Iris pigment epithelial cell (primary cell): ENCODE measurements around the gene SRPK3.
"Not testable (repeated sequence)": the region's sequence is repeated elsewhere in the genome, so short reads cannot be mapped to it uniquely, and the experiment has no call there.

Experiments used
- DNase-seq: peaks from one replicate; pipeline ENCODE4 v3.0.0-alpha.2; 2011; ENCODE audit warnings: low read depth

Gene SRPK3

DNA sequence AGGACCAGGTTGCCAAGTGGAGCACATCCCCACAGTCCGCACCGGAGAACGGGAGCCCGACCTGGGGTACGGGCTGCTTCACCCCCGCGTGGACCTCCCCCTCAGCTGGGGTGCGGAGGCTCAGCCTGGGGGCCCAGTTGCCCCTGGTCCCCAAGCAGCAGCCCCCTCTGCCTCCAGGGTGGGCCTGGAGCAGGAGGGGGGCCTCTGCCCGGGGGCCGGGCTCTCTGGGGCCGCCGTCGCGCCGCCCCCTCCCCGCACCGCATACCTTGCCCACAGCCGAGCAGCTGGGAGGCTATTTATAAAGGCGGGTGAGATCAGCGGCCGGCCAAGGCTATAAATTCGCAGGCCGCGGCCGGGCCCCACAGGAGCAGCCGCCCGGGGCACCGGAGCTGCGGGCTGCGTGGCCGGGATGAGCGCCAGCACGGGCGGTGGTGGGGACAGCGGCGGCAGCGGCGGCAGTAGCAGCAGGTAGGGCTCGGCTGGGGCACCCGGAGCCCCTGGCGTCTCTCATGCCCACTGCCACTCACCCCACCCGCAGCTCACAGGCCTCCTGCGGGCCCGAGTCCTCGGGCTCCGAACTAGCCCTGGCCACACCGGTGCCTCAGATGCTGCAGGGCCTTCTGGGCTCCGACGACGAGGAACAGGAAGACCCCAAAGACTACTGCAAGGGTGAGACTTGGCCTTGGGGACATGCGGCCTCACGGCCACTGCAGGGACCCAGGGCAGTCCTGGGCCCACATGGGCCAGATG, at the start of gene SRPK3:
TSS of gene SRPK3 (plus strand) at position 364 of the 750 bp plus-strand sequence. CDS start at position 410, 46 bp downstream.
- no peak for DNase-seq

DNA sequence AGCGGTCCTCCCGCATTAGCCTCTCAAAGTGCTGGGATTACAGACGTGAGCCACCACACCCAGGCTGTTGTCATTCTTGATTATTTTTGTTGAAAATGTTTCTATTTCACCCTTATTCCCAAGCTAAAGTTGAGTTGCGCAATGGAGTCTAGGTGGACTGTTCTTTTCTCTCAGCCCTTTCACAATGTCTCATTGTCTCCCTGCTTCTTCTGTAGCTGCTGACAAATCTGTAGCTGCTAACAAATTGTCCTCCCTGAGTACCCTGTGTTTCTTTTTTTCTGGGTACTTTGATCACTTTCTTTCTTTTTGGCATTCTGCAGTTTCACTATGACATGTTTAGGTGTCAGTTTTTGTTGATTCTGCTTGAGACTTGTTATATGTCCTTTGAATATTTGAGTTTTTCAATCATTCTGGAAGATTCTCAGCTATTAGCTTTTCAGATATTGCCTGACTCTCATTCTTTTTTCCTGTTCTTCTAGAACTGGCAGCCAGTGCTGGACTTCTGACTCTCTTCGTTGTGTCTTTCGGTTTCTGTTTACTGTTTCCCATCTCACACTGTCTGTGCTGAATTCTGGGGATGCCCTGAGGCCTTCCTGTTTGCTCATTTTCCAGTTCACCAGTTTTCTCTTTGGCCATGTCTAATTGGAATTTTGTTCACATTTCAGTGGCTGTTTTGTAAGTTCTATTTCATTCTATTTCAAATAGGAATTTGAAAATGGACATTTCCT, 49.6 kb upstream of the SRPK3 start:
- peak; percentile 65 for DNase-seq

DNA sequence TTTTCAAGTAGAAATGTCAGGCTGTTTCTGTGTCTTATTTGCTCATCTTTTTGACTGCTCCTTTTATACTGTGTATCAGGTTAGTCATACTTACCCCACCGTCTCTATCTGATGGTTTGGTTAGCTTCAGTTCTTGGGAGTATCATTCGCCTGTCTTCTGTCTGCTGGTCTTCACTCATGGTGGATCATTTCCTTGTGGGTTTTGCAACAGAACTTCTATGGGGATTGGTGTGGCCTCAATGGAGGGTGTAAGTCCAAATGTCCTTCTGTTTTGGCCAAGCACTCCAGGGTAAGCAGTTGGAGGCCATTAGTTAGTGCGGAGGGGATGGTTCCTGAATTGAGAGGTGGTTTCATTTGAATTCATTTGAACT, 49.0 kb upstream of the SRPK3 start:
- no peak for DNase-seq

- DNase-seq: no peak
These were observed 48.4 kb upstream of the SRPK3 start for GRCh38 chrX:153732401-153732800.

DNA sequence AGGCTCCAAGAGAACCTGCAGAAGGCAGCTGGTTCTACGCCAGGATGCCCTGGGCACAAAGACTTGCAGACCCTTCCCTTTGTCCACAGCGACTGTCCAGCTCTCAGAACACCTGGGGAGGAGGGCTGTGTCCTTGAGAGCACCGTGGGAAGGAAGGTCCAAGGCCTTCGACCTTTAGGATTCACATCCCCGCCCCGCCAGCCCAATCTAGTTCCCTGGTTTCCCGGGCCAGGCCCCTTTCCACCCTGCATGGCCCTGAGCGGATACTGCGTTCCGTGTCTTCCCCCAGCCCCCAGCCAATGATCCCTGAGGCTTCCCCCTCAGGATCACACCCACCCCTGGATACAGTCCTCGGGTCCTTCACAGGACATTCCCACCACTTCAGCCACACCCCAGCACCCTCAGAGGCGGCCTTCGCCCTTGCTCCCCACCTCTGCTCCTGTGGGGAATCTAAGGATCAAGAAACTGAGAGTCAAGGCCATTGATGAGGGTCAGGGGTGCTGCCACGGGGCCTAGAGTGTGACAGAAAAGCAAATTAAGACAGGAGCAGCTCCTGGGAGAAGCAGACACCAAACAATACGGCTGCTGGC, 47.1 kb upstream of the SRPK3 start:
- DNase-seq: no peak

GRCh38 chrX:153734871-153735270, 46.0 kb upstream of the SRPK3 start:
- no peak for DNase-seq

DNA sequence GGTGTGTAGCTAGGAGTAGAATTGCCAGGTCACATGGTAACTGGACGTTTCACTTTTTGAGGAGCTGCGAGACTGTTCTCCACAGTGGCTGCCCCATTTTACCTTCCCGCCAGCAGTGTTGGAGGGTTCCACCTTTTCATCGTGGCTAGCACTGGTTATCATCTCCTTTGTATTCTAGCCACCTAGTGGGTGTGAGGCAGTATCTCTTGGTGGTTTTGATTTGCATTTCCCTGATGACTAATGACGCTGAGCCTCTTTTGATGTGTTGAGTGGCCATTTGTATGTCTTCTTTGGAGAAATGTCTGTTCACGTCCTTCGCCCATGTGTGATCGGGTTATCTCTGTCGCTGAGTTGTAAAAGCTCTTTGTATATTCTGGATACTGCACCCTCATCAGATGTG, 45.6 kb upstream of the SRPK3 start:
- peak; percentile 9 for DNase-seq

- no peak for DNase-seq
These were observed 44.6 kb upstream of the SRPK3 start for GRCh38 chrX:153736071-153736820.

DNA sequence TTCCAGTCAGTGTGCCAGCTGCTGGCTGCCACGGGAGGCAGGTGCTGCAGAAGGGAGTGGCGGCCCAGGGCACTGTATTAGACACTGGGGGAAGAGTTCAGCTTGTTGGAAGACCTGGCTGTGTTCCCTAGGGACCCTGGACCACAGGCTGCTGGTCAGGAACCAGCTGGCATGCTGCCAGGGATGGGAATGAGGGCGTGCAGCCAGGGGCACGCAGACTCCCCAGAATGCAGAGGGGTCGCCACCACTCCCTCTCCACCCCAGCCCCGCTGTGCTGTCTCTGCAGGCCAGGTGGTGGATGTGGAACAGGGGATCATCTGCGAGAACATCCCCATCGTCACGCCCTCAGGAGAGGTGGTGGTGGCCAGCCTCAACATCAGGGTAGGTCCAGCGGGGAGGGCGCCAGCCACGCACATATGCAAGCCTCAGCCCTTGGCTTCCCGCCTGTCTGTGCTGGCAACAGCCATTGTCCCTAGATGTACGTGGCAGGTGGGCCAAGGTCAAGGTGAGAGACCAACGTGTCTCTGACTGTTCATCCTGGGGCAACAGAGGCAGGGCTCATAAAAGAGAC, 43.9 kb upstream of the SRPK3 start:
- no peak for DNase-seq

GRCh38 chrX:153738056-153738605, 42.7 kb upstream of the SRPK3 start:
- DNase-seq: no peak

GRCh38 chrX:153739754-153740486, 40.9 kb upstream of the SRPK3 start:
- DNase-seq: no peak

GRCh38 chrX:153740631-153741222, 40.1 kb upstream of the SRPK3 start:
- DNase-seq: no peak

GRCh38 chrX:153741446-153741845, 39.4 kb upstream of the SRPK3 start:
- DNase-seq: no peak

GRCh38 chrX:153742111-153742510, 38.7 kb upstream of the SRPK3 start:
- DNase-seq: not testable (repeated sequence)

DNA sequence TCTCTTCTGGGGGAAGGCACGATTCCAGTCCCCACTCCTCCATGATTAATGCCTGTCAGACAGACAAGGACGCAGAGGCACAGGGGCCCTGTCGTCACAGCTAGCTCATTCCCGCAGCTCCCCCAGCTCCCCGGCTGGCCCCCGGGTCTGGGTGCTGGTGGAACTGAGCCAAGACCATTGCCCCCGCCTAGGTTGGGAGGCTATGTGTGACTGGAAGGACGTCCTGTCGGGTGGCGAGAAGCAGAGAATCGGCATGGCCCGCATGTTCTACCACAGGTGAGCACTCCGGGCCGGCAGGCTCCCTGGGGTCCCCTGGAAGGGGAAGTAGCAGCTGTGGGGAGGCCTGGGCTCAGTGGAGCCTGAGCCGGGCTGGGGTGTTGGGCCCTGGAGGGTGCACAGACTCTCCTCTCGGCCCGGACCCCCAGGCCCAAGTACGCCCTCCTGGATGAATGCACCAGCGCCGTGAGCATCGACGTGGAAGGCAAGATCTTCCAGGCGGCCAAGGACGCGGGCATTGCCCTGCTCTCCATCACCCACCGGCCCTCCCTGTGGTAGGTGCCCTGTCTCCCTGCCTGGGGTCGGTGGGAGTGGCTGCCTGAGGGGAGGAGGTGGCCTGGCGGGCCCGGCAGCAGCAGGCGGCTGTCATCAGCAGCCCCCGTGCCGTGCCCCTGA, 37.9 kb upstream of the SRPK3 start:
- DNase-seq: not testable (repeated sequence)

DNA sequence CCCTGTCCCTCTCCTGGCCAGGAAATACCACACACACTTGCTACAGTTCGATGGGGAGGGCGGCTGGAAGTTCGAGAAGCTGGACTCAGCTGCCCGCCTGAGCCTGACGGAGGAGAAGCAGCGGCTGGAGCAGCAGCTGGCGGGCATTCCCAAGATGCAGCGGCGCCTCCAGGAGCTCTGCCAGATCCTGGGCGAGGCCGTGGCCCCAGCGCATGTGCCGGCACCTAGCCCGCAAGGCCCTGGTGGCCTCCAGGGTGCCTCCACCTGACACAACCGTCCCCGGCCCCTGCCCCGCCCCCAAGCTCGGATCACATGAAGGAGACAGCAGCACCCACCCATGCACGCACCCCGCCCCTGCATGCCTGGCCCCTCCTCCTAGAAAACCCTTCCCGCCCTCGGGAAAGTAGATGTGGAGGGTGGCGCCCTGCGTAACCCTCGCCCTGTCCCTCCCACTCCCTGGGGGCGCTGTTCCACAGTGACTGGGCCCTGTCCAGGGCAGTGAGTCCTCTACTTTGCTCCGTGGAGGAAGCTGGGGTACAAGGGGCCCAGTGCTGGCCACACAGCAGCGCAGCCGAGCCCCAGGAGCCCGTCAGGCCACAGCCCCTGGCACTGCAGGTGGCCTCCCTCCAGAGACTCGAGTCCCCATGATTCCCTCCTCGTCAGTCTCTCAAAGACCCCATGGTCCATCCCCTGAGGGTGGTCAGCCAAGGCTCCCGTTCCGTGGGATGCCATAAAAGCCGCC, 37.2 kb upstream of the SRPK3 start:
- DNase-seq: not testable (repeated sequence)

DNA sequence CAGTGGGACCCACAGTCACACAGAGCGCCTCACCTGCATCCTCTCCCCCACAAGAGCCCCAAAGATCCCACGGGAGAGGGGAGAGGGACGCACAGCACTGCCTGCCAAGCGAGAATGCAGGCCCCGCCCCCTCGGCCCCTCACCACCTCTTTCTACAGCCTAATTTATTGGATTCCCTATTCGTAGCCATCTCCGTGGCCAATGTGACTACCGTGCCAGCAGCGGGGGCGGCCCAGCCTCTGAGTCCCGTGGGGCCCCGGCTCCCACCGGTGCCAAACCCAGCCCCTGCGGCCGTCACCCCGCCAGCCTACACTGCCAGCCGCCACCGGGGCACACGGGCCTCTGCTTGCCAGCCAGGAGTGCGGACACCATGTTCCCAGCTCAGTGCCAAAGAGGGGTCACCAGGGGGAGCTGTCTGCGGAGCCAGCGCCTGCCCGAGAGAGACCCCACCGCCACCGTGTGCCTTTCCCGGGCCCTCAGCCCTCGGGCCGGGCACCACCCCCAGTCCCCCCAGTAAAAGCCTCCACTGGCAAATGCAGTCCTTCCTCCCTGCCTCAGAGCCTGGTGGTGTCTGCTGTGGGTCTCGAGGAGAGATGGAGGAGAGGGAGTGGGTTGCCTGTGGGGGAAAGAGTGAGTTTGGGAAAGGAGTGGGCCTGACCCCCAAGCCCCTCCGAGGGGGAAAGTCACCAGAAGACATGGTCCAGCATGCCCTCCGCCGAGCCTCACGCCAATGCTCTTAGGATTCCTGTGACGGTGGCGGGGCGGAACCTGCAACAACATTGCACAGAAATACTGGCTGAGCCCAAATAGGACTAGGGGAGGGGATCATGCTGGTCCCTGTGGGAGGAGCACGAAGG, 36.4 kb upstream of the SRPK3 start:
- DNase-seq: no peak

GRCh38 chrX:153745067-153745433, 35.8 kb upstream of the SRPK3 start:
- not testable (repeated sequence) for DNase-seq
